GM18511 (cell line): ENCODE results near the gene VIT.

Experiments
- ATAC-seq: cut with Tn5 transposase; IDR thresholded peaks from one replicate; pipeline ENCODE4 v1.9.1; 2021; ENCODE audit warnings: mild to moderate bottlenecking, moderate library complexity; ENCODE audit not compliant: unreplicated experiment

The VIT gene

GRCh38 chr2:36756438-36756837 lies 59.9 kb downstream of the VIT start:
- no peak for ATAC-seq

GRCh38 chr2:36762764-36763490 lies 66.4 kb downstream of the VIT start:
- no peak for ATAC-seq

GRCh38 chr2:36769106-36769505 lies 72.6 kb downstream of the VIT start:
- no peak for ATAC-seq

GRCh38 chr2:36770542-36771287 lies 74.2 kb downstream of the VIT start:
- no peak for ATAC-seq

GRCh38 chr2:36771671-36772070 lies 75.2 kb downstream of the VIT start:
- no peak for ATAC-seq

- no peak for ATAC-seq
Observed at GRCh38 chr2:36773947-36774346, 77.4 kb downstream of the VIT start.

- ATAC-seq = no peak
Observed at GRCh38 chr2:36775261-36775660, 78.8 kb downstream of the VIT start.

- ATAC-seq = no peak
Observed at GRCh38 chr2:36775806-36776205, 79.3 kb downstream of the VIT start.

- ATAC-seq = no peak
Observed at GRCh38 chr2:36777272-36777671, 80.8 kb downstream of the VIT start.

GRCh38 chr2:36777788-36778187 lies 81.3 kb downstream of the VIT start:
- no peak for ATAC-seq

GRCh38 chr2:36779462-36779861 lies 83.0 kb downstream of the VIT start:
- ATAC-seq = no peak

- peak; percentile 59 for ATAC-seq
Observed at GRCh38 chr2:36780231-36780839, 83.8 kb downstream of the VIT start.

GRCh38 chr2:36781907-36782720 lies 85.6 kb downstream of the VIT start:
- no peak for ATAC-seq

GRCh38 chr2:36783246-36783645 lies 86.7 kb downstream of the VIT start:
- ATAC-seq = no peak

- peak; percentile 69 for ATAC-seq
Observed at GRCh38 chr2:36785179-36785795, 88.8 kb downstream of the VIT start.

- ATAC-seq = peak; percentile 37
Observed at GRCh38 chr2:36789181-36789804, 92.8 kb downstream of the VIT start.

- no peak for ATAC-seq
Observed at GRCh38 chr2:36792951-36793350, 96.4 kb downstream of the VIT start.

GRCh38 chr2:36797324-36798070 lies 101.0 kb downstream of the VIT start:
- ATAC-seq = no peak

GRCh38 chr2:36798724-36799123 lies 102.2 kb downstream of the VIT start:
- ATAC-seq = no peak

- ATAC-seq = no peak
Observed at GRCh38 chr2:36800381-36800780, 103.9 kb downstream of the VIT start.
